ENCODE measurements around the gene PIK3R4.

PIK3R4 gene

GRCh38 chr3:130743354-130743753, 3.3 kb downstream of the PIK3R4 start:
- no peak for TF ChIP-seq CTCF (conservative IDR thresholded peaks at IDR 0.05; ENCODE audit: low read depth, low read length)
- peaks cover 36% of the 10 kb centered on the region for H3K79me2 ChIP-seq (ENCODE audit: insufficient read depth, low read depth)
- no peaks in the 10 kb centered on the region for H3K27me3 ChIP-seq (ENCODE audit: insufficient read depth, low read depth)
- H3K27ac ChIP-seq: no peak overlapping the region
- H3K4me1 ChIP-seq (ENCODE audit: low read depth, poor library complexity, severe bottlenecking): peaks cover 28% of the 10 kb centered on the region
- H3K4me2 ChIP-seq: no peak overlapping the region
- no peak overlapping the region for H3K4me3 ChIP-seq (IDR thresholded peaks at IDR 0.05; ENCODE audit: insufficient read depth, low read depth, low read length)
- H2AFZ ChIP-seq (ENCODE audit: low read depth): no peak overlapping the region
- H4K20me1 ChIP-seq (ENCODE audit: insufficient read depth): no peaks in the 10 kb centered on the region
- H3K36me3 ChIP-seq (ENCODE audit: insufficient read depth): no peaks in the 10 kb centered on the region
- H3K9ac ChIP-seq: no peak overlapping the region

GRCh38 chr3:130741946-130742610, 4.6 kb downstream of the PIK3R4 start:
- Histone ChIP-seq H3K27me3 (ENCODE audit: insufficient read depth, low read depth) (no peaks in the 10 kb centered on the region), H4K20me1 (ENCODE audit: insufficient read depth) (no peaks in the 10 kb centered on the region), H3K4me2 (no peak overlapping the region), H3K9ac (no peak overlapping the region), H3K36me3 (ENCODE audit: insufficient read depth) (no peaks in the 10 kb centered on the region), H3K27ac (no peak overlapping the region), H3K79me2 (ENCODE audit: insufficient read depth, low read depth) (peaks cover 41% of the 10 kb centered on the region), H3K4me1 (ENCODE audit: low read depth, poor library complexity, severe bottlenecking) (peaks cover 23% of the 10 kb centered on the region), H3K4me3 (IDR thresholded peaks at IDR 0.05; ENCODE audit: insufficient read depth, low read depth, low read length) (no peak overlapping the region), H2AFZ (ENCODE audit: low read depth) (no peak overlapping the region)
- no peak for TF ChIP-seq CTCF (conservative IDR thresholded peaks at IDR 0.05; ENCODE audit: low read depth, low read length)

- H3K36me3 ChIP-seq (ENCODE audit: insufficient read depth): no peaks in the 10 kb centered on the region
- no peak overlapping the region for H3K4me3 ChIP-seq (IDR thresholded peaks at IDR 0.05; ENCODE audit: insufficient read depth, low read depth, low read length)
- no peaks in the 10 kb centered on the region for H3K27me3 ChIP-seq (ENCODE audit: insufficient read depth, low read depth)
- no peak overlapping the region for H2AFZ ChIP-seq (ENCODE audit: low read depth)
- H4K20me1 ChIP-seq (ENCODE audit: insufficient read depth): no peaks in the 10 kb centered on the region
- peaks cover 24% of the 10 kb centered on the region; the same call in 1 of the 2 replicates for H3K79me2 ChIP-seq (ENCODE audit: insufficient read depth, low read depth)
- no peak overlapping the region for H3K9ac ChIP-seq
- no peak for TF ChIP-seq CTCF (conservative IDR thresholded peaks at IDR 0.05; ENCODE audit: low read depth, low read length)
- no peak overlapping the region for H3K27ac ChIP-seq
- H3K4me2 ChIP-seq: no peak overlapping the region
- peaks cover 11% of the 10 kb centered on the region for H3K4me1 ChIP-seq (ENCODE audit: low read depth, poor library complexity, severe bottlenecking)
Measured at GRCh38 chr3:130739848-130740247, 6.8 kb downstream of the PIK3R4 start.

GRCh38 chr3:130738241-130738640, 8.4 kb downstream of the PIK3R4 start:
- H3K4me1 ChIP-seq (ENCODE audit: low read depth, poor library complexity, severe bottlenecking): no peaks in the 10 kb centered on the region
- no peaks in the 10 kb centered on the region for H3K27me3 ChIP-seq (ENCODE audit: insufficient read depth, low read depth)
- H3K4me3 ChIP-seq (IDR thresholded peaks at IDR 0.05; ENCODE audit: insufficient read depth, low read depth, low read length): no peak overlapping the region
- peaks cover 18% of the 10 kb centered on the region; the same call in 1 of the 2 replicates for H3K79me2 ChIP-seq (ENCODE audit: insufficient read depth, low read depth)
- TF ChIP-seq CTCF (conservative IDR thresholded peaks at IDR 0.05; ENCODE audit: low read depth, low read length): no peak
- H2AFZ ChIP-seq (ENCODE audit: low read depth): no peak overlapping the region
- H3K27ac ChIP-seq: no peak overlapping the region
- H4K20me1 ChIP-seq (ENCODE audit: insufficient read depth): no peaks in the 10 kb centered on the region
- H3K36me3 ChIP-seq (ENCODE audit: insufficient read depth): no peaks in the 10 kb centered on the region
- H3K9ac ChIP-seq: no peak overlapping the region
- no peak overlapping the region for H3K4me2 ChIP-seq
